Measurements from ENCODE around the gene CD53. TPM values are rescaled to one million over a fixed set of nuclear protein-coding genes. Genes with fewer than 3 reads are reported as not detected.

The CD53 gene
- total and polyA plus RNA-seq, 2 experiments from 2014 or later: 0.79 to 1.4 TPM

DNA sequence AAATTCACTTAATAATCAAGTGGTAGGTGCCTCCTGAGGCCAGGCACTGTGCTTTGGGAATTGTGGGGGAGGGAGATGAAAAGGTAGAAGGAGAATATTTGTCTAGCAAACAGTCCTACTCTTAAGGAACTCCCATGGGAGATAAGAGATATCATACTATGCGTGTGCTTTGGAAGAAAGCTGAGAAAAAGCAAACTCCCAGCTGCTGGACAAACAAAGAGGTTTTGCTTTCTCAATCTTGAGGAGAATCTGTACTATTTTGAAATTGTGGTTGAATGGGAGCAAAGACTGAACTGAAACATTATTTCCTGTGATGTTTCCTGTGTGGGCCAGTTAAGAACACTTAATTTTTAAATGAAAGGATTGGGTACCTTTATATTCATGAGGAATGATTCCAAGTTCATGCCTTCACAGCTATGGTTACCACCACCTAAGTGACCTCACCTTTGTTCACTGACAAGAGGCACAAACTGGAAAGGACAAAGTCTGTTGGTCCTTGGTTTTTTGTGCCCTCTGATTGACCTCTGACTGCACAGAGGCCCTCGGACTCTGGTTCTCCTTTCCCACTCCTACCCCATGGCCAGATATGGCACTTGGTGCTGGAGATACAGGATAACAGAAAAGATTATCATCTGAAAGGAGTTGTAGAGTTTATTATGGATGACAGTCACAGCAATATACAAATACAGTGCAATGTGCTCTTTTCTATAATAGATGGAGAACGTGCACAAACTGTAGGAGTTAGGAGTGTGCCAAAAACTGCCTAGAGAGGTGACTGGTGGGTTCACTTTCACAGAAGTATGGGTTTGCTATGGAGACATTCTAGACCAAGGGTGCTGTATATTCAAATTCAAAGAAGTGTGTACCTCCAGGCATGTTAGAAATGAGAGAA, 1.6 kb downstream of the CD53 start:
- DNase-seq (ENCODE audit: low spot score): no peak
- Histone ChIP-seq H3K79me2 (no peaks in the 10 kb centered on the region), H3K27ac (no peak overlapping the region), H3K27me3 (no peaks in the 10 kb centered on the region), H4K20me1 (ENCODE audit: insufficient read depth, poor library complexity, severe bottlenecking) (no peaks in the 10 kb centered on the region), H3K36me3 (replicated peaks; ENCODE audit: insufficient read depth, low read depth) (no peaks in the 10 kb centered on the region), H3K4me1 (ENCODE audit: insufficient read depth) (no peaks in the 10 kb centered on the region), H3K9me2 (replicated peaks; ENCODE audit: insufficient read depth) (no peaks in the 10 kb centered on the region), H2AFZ (no peak overlapping the region), H3K4me3 (no peak overlapping the region), H3K9me3 (ENCODE audit: low read depth) (no peaks in the 10 kb centered on the region), H3K4me2 (no peak overlapping the region)
- WGBS (ENCODE audit: low lambda C conversion rate, missing lambda C conversion rate): 46% methylated on average over 3 of the region's 3 CpGs
- TF ChIP-seq EZH2phosphoT487 (IDR thresholded peaks at IDR 0.05; ENCODE audit: low read depth, severe bottlenecking, unreplicated experiment) (no peak), EZH2 (IDR thresholded peaks at IDR 0.05; ENCODE audit: borderline replicate concordance) (no peak)
- TF ChIP-seq, protein P1, sequence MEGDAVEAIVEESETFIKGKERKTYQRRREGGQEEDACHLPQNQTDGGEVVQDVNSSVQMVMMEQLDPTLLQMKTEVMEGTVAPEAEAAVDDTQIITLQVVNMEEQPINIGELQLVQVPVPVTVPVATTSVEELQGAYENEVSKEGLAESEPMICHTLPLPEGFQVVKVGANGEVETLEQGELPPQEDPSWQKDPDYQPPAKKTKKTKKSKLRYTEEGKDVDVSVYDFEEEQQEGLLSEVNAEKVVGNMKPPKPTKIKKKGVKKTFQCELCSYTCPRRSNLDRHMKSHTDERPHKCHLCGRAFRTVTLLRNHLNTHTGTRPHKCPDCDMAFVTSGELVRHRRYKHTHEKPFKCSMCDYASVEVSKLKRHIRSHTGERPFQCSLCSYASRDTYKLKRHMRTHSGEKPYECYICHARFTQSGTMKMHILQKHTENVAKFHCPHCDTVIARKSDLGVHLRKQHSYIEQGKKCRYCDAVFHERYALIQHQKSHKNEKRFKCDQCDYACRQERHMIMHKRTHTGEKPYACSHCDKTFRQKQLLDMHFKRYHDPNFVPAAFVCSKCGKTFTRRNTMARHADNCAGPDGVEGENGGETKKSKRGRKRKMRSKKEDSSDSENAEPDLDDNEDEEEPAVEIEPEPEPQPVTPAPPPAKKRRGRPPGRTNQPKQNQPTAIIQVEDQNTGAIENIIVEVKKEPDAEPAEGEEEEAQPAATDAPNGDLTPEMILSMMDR (IDR thresholded peaks at IDR 0.05; ENCODE audit: poor library complexity): no peak

DNA sequence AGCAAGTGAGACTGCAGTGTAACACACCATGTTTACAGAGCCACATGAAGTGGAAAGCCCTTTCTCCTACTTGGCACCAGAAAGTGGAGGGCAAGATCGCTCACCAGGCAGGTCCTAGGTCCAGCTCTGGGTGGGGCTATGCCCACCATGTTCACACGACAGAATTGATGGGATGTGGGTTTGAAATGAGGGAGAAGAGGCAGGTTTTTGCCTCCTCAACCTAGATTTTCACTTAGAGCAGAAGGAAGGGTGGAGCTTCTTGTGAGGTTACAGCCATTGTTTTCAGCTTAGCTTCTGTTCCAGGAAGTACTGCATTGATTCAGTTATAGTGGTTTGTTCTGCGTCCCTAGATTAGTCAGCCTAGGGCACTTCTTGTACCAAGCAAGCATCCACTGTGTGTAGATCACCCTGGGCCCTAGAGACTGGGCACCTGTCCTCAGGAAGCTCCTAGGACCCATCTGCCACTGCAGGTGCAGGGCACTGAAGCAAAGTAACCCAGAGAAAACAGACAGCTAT, 2.3 kb downstream of the CD53 start:
- Histone ChIP-seq H3K27ac (no peak overlapping the region), H3K4me1 (ENCODE audit: insufficient read depth) (no peaks in the 10 kb centered on the region), H3K4me2 (no peak overlapping the region), H2AFZ (no peak overlapping the region), H3K79me2 (no peaks in the 10 kb centered on the region), H3K4me3 (no peak overlapping the region), H3K27me3 (no peaks in the 10 kb centered on the region), H3K36me3 (replicated peaks; ENCODE audit: insufficient read depth, low read depth) (no peaks in the 10 kb centered on the region), H4K20me1 (ENCODE audit: insufficient read depth, poor library complexity, severe bottlenecking) (no peaks in the 10 kb centered on the region), H3K9me3 (ENCODE audit: low read depth) (no peaks in the 10 kb centered on the region), H3K9me2 (replicated peaks; ENCODE audit: insufficient read depth) (no peaks in the 10 kb centered on the region)
- WGBS (ENCODE audit: low lambda C conversion rate, missing lambda C conversion rate): 74% methylated on average over 3 of the region's 3 CpGs
- no peak for DNase-seq (ENCODE audit: low spot score)
- TF ChIP-seq, protein P1 (IDR thresholded peaks at IDR 0.05; ENCODE audit: poor library complexity): no peak
- TF ChIP-seq EZH2phosphoT487 (IDR thresholded peaks at IDR 0.05; ENCODE audit: low read depth, severe bottlenecking, unreplicated experiment): no peak

DNA sequence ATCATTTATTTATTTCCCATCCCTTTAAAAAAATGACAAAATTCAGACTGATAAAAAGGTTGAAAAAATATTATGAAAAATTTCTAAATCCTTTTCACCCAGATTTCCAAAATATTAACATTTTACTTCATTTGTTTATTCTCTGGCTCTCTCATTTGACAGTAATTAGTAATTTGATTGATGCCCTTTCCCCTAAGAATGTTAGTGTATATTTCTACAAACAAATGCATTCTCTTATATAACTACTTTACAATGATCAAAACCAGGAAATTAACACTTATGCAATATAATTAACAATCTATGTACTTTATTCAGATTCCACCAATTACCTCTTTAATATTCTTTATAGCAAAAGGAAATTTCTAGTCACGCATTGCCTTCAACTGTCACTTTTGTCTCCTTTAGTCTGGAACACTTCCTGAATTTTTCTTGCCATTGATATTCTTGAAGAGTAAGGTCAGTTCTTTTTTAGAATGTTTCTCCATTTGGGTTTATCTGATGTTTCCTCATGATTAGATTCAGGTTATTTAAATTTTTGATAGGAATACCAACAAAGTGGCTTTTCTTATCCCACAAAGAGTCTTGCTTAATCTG, 3.9 kb downstream of the CD53 start:
- Histone ChIP-seq H3K27me3 (no peaks in the 10 kb centered on the region), H3K9me3 (ENCODE audit: low read depth) (no peaks in the 10 kb centered on the region), H3K79me2 (no peaks in the 10 kb centered on the region), H3K4me2 (no peak overlapping the region), H3K27ac (no peak overlapping the region), H3K36me3 (replicated peaks; ENCODE audit: insufficient read depth, low read depth) (no peaks in the 10 kb centered on the region), H3K4me3 (no peak overlapping the region), H3K9me2 (replicated peaks; ENCODE audit: insufficient read depth) (no peaks in the 10 kb centered on the region), H2AFZ (no peak overlapping the region), H4K20me1 (ENCODE audit: insufficient read depth, poor library complexity, severe bottlenecking) (no peaks in the 10 kb centered on the region), H3K4me1 (ENCODE audit: insufficient read depth) (no peaks in the 10 kb centered on the region)
- no peak for DNase-seq (ENCODE audit: low spot score)
- TF ChIP-seq, protein P1 (IDR thresholded peaks at IDR 0.05; ENCODE audit: poor library complexity): no peak
- TF ChIP-seq EZH2phosphoT487 (IDR thresholded peaks at IDR 0.05; ENCODE audit: low read depth, severe bottlenecking, unreplicated experiment) (no peak), EZH2 (IDR thresholded peaks at IDR 0.05; ENCODE audit: borderline replicate concordance) (no peak)
- 93% methylated on average over 1 of the region's 1 CpG for WGBS (ENCODE audit: low lambda C conversion rate, missing lambda C conversion rate)
